Effector memory CD8-positive, alpha-beta T cell (primary cell): ENCODE measurements around the gene TLDC2.

Source experiments
- ATAC-seq: fragments of 150-1000 bp; cut with Tn5 transposase; replicated peaks from 2 replicates; pipeline ENCODE4 v1.10.0; 2021; ENCODE audit warnings: mild to moderate bottlenecking, moderate library complexity
- DNase-seq, 3 experiments: peaks; one replicate each; pipeline ENCODE4 v3.0.0; 2021
- H3K27ac Mint-ChIP-seq, 2 donors: one replicate each; pipeline ENCODE4 v1.8.0; 2022; ENCODE audit warnings: mild to moderate bottlenecking in 2 of 2, mixed read lengths in 2 of 2, moderate library complexity in 2 of 2
- H3K27me3 Mint-ChIP-seq, 2 donors: one replicate each; pipeline ENCODE4 v1.8.0; 2022; ENCODE audit warnings: mixed read lengths in 2 of 2
- H3K36me3 Mint-ChIP-seq: one replicate; pipeline ENCODE4 v1.8.0; 2022; ENCODE audit warnings: mild to moderate bottlenecking, moderate library complexity, mixed read lengths; ENCODE audit not compliant: insufficient read depth
- H3K4me1 Mint-ChIP-seq, 2 donors: one replicate each; pipeline ENCODE4 v1.8.0; 2022; ENCODE audit warnings: low read depth in 2 of 2, mixed read lengths in 2 of 2
- H3K4me3 Mint-ChIP-seq, 2 donors: one replicate each; pipeline ENCODE4 v1.8.0; 2022; ENCODE audit warnings: mild to moderate bottlenecking in 2 of 2, mixed read lengths in 2 of 2, moderate library complexity in 2 of 2
- H3K9me3 Mint-ChIP-seq, 2 donors: one replicate each; pipeline ENCODE4 v1.8.0; 2022; ENCODE audit warnings: mixed read lengths in 2 of 2

TLDC2 gene

DNA sequence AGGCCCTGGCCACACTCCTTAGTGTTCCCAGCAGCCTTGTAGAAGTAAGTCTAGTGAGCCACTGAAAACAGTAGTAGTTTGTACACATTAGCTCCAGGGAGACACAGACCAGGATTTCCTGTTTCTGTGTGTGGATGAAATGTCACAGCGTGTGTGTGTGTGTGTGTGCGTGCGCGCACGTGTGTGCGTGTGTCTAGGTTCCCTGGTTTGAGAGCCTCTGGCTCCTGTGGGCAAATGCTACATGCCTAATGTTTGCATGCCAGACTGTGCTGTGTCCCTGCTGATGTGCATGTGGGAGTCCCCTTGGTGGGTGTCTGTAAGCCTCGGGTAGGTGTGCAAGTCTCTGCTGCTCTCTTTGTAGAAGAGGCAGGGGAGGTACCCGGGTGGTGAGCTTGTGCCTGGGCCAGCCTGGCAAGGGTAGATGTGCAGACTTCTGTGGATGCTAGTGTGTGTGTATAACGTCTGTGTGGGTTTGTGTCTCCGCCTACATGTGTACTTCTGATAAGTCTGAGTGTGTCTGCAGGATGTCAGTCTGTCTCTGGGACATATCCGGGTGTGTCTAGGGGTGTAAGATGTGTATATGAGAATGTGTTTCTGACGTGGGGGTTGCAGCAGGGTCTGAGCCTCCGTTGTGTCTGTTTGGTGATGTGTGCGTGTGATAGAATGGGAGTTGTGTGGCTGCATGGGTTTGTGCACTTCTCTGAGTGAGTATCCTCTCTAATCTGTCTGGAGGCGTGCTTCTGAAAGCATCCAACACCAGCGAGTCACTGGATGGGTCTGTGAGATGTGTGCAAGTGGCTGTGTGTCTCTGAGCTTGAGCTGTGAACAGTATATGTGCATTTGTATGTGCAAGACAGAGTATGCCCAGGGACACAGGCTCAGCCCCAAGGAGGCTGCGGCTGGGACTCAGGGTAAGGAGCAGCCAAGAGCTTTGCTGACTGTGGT lies 19.0 kb upstream of the TLDC2 start:
- no peaks in the 10 kb centered on the region for H3K9me3 Mint-ChIP-seq
- H3K36me3 Mint-ChIP-seq: no peaks in the 10 kb centered on the region
- ATAC-seq: no peak
- H3K4me3 Mint-ChIP-seq: no peak overlapping the region
- DNase-seq: no peak
- H3K27ac Mint-ChIP-seq: no peak overlapping the region
- peaks cover 5 to 7% of the 10 kb centered on the region in 2 donors for H3K4me1 Mint-ChIP-seq
- H3K27me3 Mint-ChIP-seq: peaks cover 0 to 12% of the 10 kb centered on the region in 2 donors

DNA sequence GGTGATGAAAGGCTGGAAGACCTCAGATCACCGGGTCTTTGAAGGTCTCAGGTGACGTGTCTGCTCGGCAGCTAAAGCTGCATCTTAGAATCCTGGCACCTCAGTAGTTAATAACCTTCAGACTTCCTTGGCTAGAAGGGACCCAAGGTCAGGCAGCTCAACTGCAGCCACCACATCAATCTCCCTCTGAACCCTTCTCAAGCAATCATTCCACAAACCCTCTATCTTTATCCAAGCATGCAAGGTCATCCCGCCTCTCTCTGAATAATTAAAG lies 16.7 kb upstream of the TLDC2 start:
- DNase-seq (no peak), ATAC-seq (no peak)
- H3K27ac Mint-ChIP-seq: no peak overlapping the region
- peaks cover 0 to 18% of the 10 kb centered on the region in 2 donors for H3K27me3 Mint-ChIP-seq
- peaks cover 5% of the 10 kb centered on the region for H3K36me3 Mint-ChIP-seq
- no peak overlapping the region for H3K4me3 Mint-ChIP-seq
- no peaks in the 10 kb centered on the region for H3K9me3 Mint-ChIP-seq
- H3K4me1 Mint-ChIP-seq: peaks cover 5 to 10% of the 10 kb centered on the region in 2 donors

DNA sequence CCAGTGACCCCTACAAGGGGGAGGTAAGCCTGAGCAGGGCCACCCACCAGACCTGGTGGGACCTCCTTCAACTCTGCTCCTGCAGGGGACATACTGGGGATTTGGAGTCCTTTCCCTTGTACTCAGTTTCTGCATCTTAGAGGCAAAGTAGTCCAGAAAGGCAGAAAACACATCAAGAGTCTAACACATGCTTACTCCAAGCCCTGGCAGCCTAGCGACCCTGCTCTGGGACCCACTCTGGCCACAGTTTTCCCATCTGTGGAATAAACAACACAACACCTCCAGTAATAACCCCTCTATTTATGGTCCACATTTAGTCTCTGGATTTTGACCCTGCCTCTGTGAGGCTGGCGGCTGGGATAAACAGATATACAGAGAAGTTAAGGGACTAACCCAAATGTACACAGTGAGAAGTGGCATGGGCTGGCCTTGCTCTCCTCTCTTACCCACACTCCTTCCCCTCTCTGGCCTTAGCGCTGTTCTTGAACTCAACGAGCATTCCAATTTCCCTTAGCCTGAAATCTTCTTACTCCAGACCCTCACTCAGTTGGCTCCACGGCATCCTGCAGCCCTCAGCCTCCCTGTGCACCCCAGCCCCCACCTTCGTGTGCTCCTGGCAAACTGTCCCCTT lies 16.1 kb upstream of the TLDC2 start:
- no peak overlapping the region for H3K27ac Mint-ChIP-seq
- no peak overlapping the region for H3K4me3 Mint-ChIP-seq
- peaks cover 6 to 11% of the 10 kb centered on the region in 2 donors for H3K4me1 Mint-ChIP-seq

DNA sequence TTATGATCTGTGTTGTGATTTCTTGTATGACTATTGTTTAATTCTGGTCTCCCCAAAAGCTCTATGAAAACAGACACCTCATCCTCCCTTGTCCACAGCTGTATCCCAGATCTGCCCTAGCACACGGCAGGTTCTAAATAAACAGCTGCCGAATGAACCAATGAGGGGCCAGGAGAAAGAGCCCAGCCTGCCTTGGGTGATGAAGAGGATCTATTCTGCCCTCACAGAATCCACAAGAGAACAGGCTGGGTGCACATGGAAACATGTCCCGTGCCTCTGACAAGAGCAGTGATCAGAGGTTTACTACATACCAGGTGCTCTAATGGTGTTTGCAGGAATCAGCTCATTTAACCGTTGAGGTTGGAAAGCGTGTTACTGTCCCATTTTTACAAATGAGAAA lies 15.6 kb upstream of the TLDC2 start:
- no peak for DNase-seq
- Mint-ChIP-seq H3K4me1 (peaks cover 11 to 13% of the 10 kb centered on the region in 2 donors), H3K4me3 (no peak overlapping the region), H3K36me3 (peaks cover 7% of the 10 kb centered on the region), H3K9me3 (no peaks in the 10 kb centered on the region), H3K27me3 (peaks cover 8 to 29% of the 10 kb centered on the region in 2 donors), H3K27ac (no peak overlapping the region)
- no peak for ATAC-seq

More for the DNA sequence above, 16.1 kb upstream of the TLDC2 start:
- Mint-ChIP-seq H3K36me3 (peaks cover 7% of the 10 kb centered on the region), H3K9me3 (no peaks in the 10 kb centered on the region), H3K27me3 (peaks cover 2 to 24% of the 10 kb centered on the region in 2 donors)
- no peak for DNase-seq
- no peak for ATAC-seq

DNA sequence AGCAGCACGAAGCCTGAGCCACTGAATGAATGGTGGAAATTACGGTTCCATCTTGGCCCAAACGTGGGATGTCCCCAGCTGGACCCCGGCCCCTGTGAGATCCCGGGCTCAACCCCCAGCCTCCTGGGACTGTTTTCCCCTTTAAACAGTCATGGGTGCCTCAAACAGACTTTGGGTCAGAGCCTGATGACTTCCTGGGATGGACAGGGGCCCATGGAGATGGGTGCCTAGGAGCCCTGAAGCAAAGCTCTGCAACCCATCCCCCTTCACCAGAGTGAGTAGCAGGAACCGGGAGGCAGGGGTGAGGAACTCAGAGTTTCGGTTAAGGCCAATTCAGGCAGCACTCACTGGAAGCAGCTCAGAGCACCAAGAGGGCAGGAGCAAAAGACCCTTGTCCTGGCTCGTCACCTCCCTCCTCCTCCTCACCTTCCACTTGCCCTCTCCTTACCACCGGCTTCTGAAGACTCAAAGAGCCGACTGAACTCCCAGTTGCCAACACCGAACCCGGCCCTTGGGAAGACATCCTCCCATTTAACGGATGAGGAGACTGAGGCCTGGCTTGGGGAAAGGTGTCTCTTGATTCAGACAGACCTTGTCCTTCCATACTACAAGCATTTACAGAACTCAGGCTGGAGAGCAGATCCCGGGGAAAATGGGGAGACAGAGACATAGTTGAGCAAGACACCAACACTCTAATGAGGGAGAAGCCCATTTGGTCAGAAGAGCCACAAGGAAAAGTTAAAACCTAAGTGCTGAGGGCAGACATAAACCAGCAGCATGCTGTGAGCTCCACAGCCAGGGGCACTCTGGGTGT lies 14.9 kb upstream of the TLDC2 start:
- peaks cover 11 to 13% of the 10 kb centered on the region in 2 donors for H3K4me1 Mint-ChIP-seq
- H3K27ac Mint-ChIP-seq: no peak overlapping the region
- DNase-seq (no peak), ATAC-seq (no peak)
- peaks cover 9 to 36% of the 10 kb centered on the region in 2 donors for H3K27me3 Mint-ChIP-seq
- H3K36me3 Mint-ChIP-seq: peaks cover 7% of the 10 kb centered on the region
- H3K4me3 Mint-ChIP-seq: peak overlapping the region; percentile 42 to 59
- no peaks in the 10 kb centered on the region for H3K9me3 Mint-ChIP-seq

DNA sequence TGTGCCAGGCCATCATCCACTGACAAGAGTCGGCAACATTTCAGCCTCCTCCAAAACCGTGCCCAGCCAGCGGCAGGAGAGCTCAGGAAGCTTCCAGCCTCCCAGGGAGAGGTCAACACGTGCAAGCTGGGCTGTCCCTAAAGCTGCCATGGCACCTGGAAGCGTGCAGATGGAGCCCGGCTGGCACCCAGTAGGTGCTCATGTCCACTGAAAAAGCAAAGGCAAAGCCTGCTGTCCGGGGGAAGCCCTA lies 14.4 kb upstream of the TLDC2 start:
- Mint-ChIP-seq H3K9me3 (no peaks in the 10 kb centered on the region), H3K4me3 (peak overlapping the region; percentile 42 to 59), H3K27me3 (peaks cover 11 to 41% of the 10 kb centered on the region in 2 donors), H3K27ac (no peak overlapping the region), H3K4me1 (peaks cover 11 to 13% of the 10 kb centered on the region in 2 donors), H3K36me3 (peaks cover 7% of the 10 kb centered on the region)
- DNase-seq: no peak
- ATAC-seq: no peak

DNA sequence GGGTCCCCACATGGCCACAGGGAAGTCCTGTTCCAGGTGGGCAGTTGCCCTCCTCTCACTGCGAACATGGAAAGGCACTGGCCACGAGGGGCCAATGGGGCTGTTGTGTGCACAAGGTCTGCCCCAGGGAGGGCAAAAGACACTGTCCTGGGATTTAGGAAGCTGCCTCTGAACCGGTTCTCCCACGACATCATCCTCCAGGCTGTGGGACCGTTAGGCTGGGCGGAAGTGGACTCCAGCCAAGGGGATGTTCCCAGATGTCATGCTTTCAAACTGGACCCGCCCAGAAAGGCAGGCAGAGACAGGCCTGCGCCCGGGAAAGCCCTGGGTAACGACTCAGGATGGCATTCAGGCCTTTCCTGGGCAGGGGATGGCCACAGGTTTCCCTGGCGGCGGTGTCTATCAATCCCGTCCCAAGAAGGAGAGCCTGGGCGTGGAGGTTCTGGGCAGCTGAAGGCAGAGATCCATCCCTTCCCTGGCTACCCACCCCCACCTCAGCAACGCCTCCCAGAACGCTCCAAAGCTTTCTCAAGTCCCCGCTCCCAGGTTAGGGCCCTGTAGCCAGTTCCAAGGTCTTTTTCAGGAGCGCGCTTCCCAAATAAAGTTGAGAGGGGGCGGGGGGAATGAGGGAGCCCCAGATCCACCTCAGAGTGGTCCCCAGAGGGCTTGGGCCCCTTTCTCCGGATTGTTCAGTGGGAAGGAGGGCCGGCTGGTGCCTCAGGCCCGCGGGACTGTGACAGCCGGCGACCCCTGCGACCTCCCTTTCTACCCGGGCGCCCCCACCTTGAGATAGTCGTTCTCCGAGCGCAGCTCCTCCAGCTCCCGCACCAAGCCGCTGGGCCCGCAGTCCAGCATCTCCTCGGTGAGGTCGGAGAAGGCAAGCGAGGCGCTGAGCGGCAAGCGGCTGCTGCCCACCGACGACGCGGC lies 13.8 kb upstream of the TLDC2 start:
- DNase-seq: no peak
- Mint-ChIP-seq H3K4me1 (peaks cover 8% of the 10 kb centered on the region in 2 donors), H3K36me3 (peaks cover 7% of the 10 kb centered on the region), H3K9me3 (no peaks in the 10 kb centered on the region), H3K4me3 (peak overlapping the region; percentile 42 to 59), H3K27me3 (peaks cover 14 to 46% of the 10 kb centered on the region in 2 donors), H3K27ac (no peak overlapping the region)
- ATAC-seq: no peak

DNA sequence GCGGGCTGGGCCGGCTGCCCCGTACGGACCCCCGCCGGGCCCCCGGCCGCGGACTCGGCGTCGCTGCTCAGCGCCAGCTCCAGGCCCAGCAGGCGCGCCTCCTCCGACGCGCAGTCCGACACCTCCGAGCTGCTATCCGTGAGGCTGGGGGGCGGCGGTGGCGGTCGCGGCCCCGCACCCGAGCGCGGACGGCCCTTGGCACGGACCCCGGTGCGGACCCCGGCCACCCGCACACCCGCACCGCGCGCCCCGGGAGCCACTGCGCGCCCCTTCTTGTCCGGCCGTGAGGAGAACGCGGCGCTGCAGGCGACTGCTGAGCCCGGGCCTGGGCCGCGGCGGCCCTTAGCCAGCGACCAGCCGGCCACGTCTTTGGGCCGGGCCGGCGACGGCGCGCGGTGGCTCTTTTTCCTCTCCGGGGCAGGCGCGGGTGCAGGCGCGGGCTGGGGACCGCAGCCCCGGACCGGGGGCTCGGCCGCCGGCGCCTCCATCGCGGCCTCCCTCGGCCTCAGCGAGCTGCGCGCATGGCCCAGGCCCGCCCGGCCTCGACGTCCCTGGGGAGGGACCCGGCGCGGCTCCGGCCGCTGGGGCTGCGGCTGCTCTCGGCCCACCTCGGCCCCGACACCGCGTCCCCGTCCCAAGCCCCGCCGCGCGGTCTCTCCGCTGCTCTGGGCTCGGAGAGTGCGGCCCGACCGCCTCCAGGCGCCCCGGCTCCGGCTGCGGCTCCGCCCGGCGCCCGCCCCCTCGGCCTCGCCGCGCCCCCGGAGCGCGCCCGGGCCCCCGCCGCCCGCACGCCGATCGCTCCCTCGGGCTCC lies 12.9 kb upstream of the TLDC2 start:
- H3K36me3 Mint-ChIP-seq: peaks cover 7% of the 10 kb centered on the region
- no peak overlapping the region for H3K4me3 Mint-ChIP-seq
- H3K27me3 Mint-ChIP-seq: peaks cover 14 to 46% of the 10 kb centered on the region in 2 donors
- H3K27ac Mint-ChIP-seq: no peak overlapping the region
- H3K4me1 Mint-ChIP-seq: peaks cover 6 to 8% of the 10 kb centered on the region in 2 donors
- ATAC-seq: peak; percentile 66
- H3K9me3 Mint-ChIP-seq: no peaks in the 10 kb centered on the region
- DNase-seq: peak in 1 of 3 experiments; percentile 17

DNA sequence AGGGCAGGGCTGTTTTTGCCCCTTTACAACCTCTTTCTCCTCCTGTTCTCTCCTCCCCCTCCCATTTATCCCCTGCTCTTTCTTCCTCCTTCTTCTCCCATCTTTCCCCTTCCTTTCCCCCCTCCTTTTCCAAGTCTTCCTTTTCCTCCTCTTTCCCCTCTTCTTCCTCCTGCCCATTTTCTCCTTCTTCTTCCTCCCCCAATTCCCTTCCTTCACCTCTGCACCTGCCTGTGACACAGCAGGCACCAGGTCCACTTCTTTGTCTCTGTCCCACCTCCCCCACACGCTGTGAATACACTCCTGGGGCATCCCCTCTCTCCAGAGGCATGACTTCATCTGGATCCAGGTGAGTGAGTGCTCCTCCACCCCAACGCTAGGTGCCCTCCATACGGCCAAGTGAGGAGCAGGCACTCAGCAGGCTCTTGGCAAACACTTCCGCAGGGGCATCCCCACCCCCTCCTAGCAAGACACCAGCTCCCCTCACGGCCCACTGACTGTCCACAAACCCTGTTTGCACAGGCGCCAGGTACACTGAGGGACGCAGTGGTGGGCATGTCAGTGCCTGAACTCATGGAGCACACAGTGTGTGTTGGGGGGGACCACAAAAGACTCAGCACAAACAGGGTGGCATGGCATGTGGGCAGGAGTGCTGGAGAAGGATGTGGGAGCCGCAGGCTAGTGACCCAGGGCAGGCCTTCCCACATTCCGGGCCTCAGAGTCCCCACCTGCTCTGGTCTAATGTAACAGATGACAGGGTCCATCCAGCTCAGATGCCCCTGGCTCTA lies 10.7 kb upstream of the TLDC2 start:
- Mint-ChIP-seq H3K4me1 (peaks cover 6 to 8% of the 10 kb centered on the region in 2 donors), H3K4me3 (peak overlapping the region; percentile 85), H3K27ac (no peak overlapping the region), H3K36me3 (peaks cover 7% of the 10 kb centered on the region), H3K27me3 (peaks cover 14 to 46% of the 10 kb centered on the region in 2 donors), H3K9me3 (no peaks in the 10 kb centered on the region)
- ATAC-seq (no peak), DNase-seq (no peak)

DNA sequence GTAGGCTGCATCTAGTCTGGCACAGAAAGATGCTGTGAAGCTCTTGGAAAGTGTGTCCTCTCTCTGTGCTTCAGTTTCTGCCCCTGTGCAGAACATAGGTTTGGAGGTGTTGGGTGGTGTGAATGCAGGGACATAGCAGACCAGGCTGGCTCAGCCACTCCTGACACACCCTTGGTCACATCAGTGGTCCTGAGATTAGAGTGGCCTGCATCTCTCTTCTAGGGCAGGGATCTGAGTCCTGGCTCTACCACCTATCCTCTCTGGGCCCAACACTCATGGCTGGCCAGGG lies 10.1 kb upstream of the TLDC2 start:
- H3K27me3 Mint-ChIP-seq: peaks cover 14 to 46% of the 10 kb centered on the region in 2 donors
- ATAC-seq (no peak), DNase-seq (no peak)
- H3K4me3 Mint-ChIP-seq: no peak overlapping the region
- H3K4me1 Mint-ChIP-seq: peaks cover 6 to 8% of the 10 kb centered on the region in 2 donors
- H3K36me3 Mint-ChIP-seq: peaks cover 7% of the 10 kb centered on the region
- H3K9me3 Mint-ChIP-seq: no peaks in the 10 kb centered on the region
- no peak overlapping the region for H3K27ac Mint-ChIP-seq

DNA sequence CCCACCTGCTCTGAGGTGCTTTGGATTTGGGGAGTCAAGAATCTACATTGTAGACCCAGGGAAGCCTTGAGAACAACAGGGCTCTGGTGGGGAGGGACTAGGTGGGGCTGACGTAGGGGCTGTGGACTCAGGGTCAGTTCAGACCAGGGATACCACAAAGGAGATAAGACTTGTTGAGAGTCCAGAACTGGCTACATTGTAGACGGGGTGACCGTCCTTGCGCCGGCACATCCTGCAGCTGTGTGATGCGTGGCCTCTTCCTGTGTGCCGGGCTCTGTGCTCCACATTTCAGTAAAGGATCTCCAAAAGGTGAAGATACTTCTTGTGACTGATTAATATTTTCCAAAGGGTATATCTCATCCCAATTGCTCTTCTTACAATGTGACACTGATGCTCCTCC lies 9.8 kb upstream of the TLDC2 start:
- no peaks in the 10 kb centered on the region for H3K9me3 Mint-ChIP-seq
- H3K27me3 Mint-ChIP-seq: peaks cover 14 to 42% of the 10 kb centered on the region in 2 donors
- no peak for ATAC-seq
- DNase-seq: no peak
- peaks cover 7% of the 10 kb centered on the region for H3K36me3 Mint-ChIP-seq
- no peak overlapping the region for H3K27ac Mint-ChIP-seq
- no peak overlapping the region for H3K4me3 Mint-ChIP-seq
- peaks cover 6 to 8% of the 10 kb centered on the region in 2 donors for H3K4me1 Mint-ChIP-seq
